A549 (cell line): ENCODE measurements around the gene CDC42BPB. TPM values are rescaled to one million over a fixed set of nuclear protein-coding genes. Genes with fewer than 3 reads are reported as not detected.
A peak's percentile ranks its signal among the peaks of the same experiment; 100 is the strongest.

Experiments used
- ATAC-seq, 2 experiments: fragments of 200-7000 bp in 1 of 2; fragments of >200 bp in 1 of 2; cut with Nextera tagmentation in 1 of 2; cut with Tn5 transposase in 1 of 2; 3 replicates each; pipeline versions ENCODE4 v1.8.0 to v1.9.1; 2018 to 2020; ENCODE audit warnings: mild to moderate bottlenecking in 1 of 2, moderate library complexity in 1 of 2
- CTCF ChIA-PET: fragments of 300-600 bp; sonication (Branson Sonifier 250); formaldehyde crosslinking; extraction: SDS; loops from one replicate; lab custom pipeline; 2021; ENCODE audit warnings: antibody characterized with exemption, inconsistent platforms; lab: Yijun Ruan, JAX
- POLR2A ChIA-PET: fragments of 350-600 bp; formaldehyde crosslinking; extraction: SDS; loops from one replicate; lab custom pipeline; 2021; ENCODE audit warnings: antibody characterized with exemption, inconsistent platforms; lab: Yijun Ruan, JAX
- DNase-seq, 2 experiments: peaks; one replicate each; pipeline versions ENCODE4 v3.0.0 to v3.0.0-alpha.2; 2011 to 2016; ENCODE audit warnings: low read depth in 1 of 2, low spot score in 1 of 2
- FAIRE-seq: peaks from 2 replicates; lab custom pipeline; 2011; peaks lifted over from hg19 to GRCh38; lab: Jason Lieb, UNC
- H3K27ac ChIP-seq, 2 experiments: fragments of >200 bp; sonication (Bioruptor Twin); formaldehyde crosslinking; 3 replicates each; pipeline ENCODE4 v1.5.1; 2016 to 2017
- H3K4me1 ChIP-seq: fragments of >200 bp; sonication (Bioruptor Twin); formaldehyde crosslinking; 3 replicates; pipeline ENCODE4 v1.6.1; 2016
- H3K4me2 ChIP-seq: fragments of >200 bp; sonication (Bioruptor Twin); formaldehyde crosslinking; 3 replicates; pipeline ENCODE4 v1.6.1; 2016
- H3K4me3 ChIP-seq: fragments of >200 bp; sonication (Bioruptor Twin); formaldehyde crosslinking; 3 replicates; pipeline ENCODE4 v1.5.1; 2016
- H3K9me3 ChIP-seq: fragments of >200 bp; sonication (Bioruptor Twin); formaldehyde crosslinking; 3 replicates; pipeline ENCODE4 v1.6.1; 2016
- CBX2 ChIP-seq: fragments of 200-600 bp; sonication (generic); IDR thresholded peaks from 2 replicates; pipeline ENCODE4 v1.6.1; 2016; ENCODE audit warnings: low read depth, mild to moderate bottlenecking, borderline replicate concordance
- CEBPB ChIP-seq, 2 experiments: fragments of >200 bp in 1 of 2; sonication (Bioruptor Twin) in 1 of 2; formaldehyde crosslinking in 1 of 2; IDR thresholded peaks; 2 replicates each; pipeline ENCODE4 v1.6.1; 2012 to 2016
- E2F6 ChIP-seq: IDR thresholded peaks from 2 replicates; pipeline ENCODE4 v1.6.1; 2012; ENCODE audit warnings: low read depth, borderline replicate concordance
- EHF ChIP-seq: fragments of 250-450 bp; sonication (Bioruptor Pico); IDR thresholded peaks from 2 replicates; pipeline ENCODE4 v1.5.0; 2020; ENCODE audit warnings: mild to moderate bottlenecking
- FOSB ChIP-seq: fragments of 250-450 bp; sonication (Bioruptor Pico); IDR thresholded peaks from 2 replicates; pipeline ENCODE4 v1.5.0; 2020; ENCODE audit warnings: mild to moderate bottlenecking, moderate library complexity
- GATA3 ChIP-seq: IDR thresholded peaks from 2 replicates; pipeline ENCODE4 v1.6.1; 2012; ENCODE audit warnings: borderline replicate concordance
- HDAC2 ChIP-seq: fragments of 200-600 bp; sonication (generic); IDR thresholded peaks from 2 replicates; pipeline ENCODE4 v1.6.1; 2016
- HMGXB4 ChIP-seq: fragments of 250-450 bp; sonication (Bioruptor Pico); IDR thresholded peaks from 2 replicates; pipeline ENCODE4 v1.5.0; 2021; ENCODE audit warnings: mild to moderate bottlenecking, moderate library complexity, borderline replicate concordance
- HOXA7 ChIP-seq: fragments of 250-450 bp; sonication (Bioruptor Pico); IDR thresholded peaks from 2 replicates; pipeline ENCODE4 v1.5.0; 2020; ENCODE audit warnings: mild to moderate bottlenecking, moderate library complexity
- HOXB13 ChIP-seq: fragments of 250-450 bp; sonication (Bioruptor Pico); IDR thresholded peaks from 2 replicates; pipeline ENCODE4 v1.5.0; 2020; ENCODE audit warnings: low read depth, mild to moderate bottlenecking, moderate library complexity
- KDM1A ChIP-seq: fragments of 200-600 bp; sonication (generic); IDR thresholded peaks from 2 replicates; pipeline ENCODE4 v1.6.1; 2016; ENCODE audit warnings: low read depth, mild to moderate bottlenecking
- MAX ChIP-seq: IDR thresholded peaks from 2 replicates; pipeline ENCODE4 v1.6.1; 2012
- MAZ ChIP-seq: fragments of 150-350 bp; IDR thresholded peaks from 2 replicates; pipeline ENCODE4 v1.6.1; 2014; ENCODE audit warnings: antibody characterized with exemption, low read depth, low read length, borderline replicate concordance
- MYC ChIP-seq: IDR thresholded peaks from 2 replicates; pipeline ENCODE4 v1.6.1; 2012; ENCODE audit warnings: mild to moderate bottlenecking, inconsistent platforms, low read length, improper control_type of control experiment, borderline replicate concordance
- NFE2L2 ChIP-seq: fragments of 150-350 bp; conservative IDR thresholded peaks from 2 replicates; pipeline ENCODE4 v1.6.1; 2014; ENCODE audit warnings: low read length
- NPAS2 ChIP-seq: fragments of 250-450 bp; sonication (Bioruptor Pico); IDR thresholded peaks from 2 replicates; pipeline ENCODE4 v1.8.0; 2022; ENCODE audit warnings: mild to moderate bottlenecking, moderate library complexity, borderline replicate concordance
- PHF8 ChIP-seq: fragments of 200-600 bp; sonication (generic); IDR thresholded peaks from 2 replicates; pipeline ENCODE4 v1.6.1; 2016; ENCODE audit warnings: low read depth, mild to moderate bottlenecking, antibody characterized with exemption, moderate library complexity, borderline replicate concordance
- POLR2A ChIP-seq: IDR thresholded peaks from 2 replicates; pipeline ENCODE4 v1.6.1; 2012; ENCODE audit warnings: mild to moderate bottlenecking, low read length
- POLR2AphosphoS2 ChIP-seq: conservative IDR thresholded peaks from 2 replicates; pipeline ENCODE4 v1.6.1; 2012; ENCODE audit warnings: low read length, improper control_type of control experiment, inconsistent platforms
- RARB ChIP-seq: fragments of 250-450 bp; sonication (Bioruptor Pico); IDR thresholded peaks from 2 replicates; pipeline ENCODE4 v1.8.0; 2021; ENCODE audit warnings: mild to moderate bottlenecking, moderate library complexity
- REST ChIP-seq: fragments of 200-600 bp; sonication (generic); IDR thresholded peaks from 2 replicates; pipeline ENCODE4 v1.6.1; 2016; ENCODE audit warnings: antibody characterized with exemption, mild to moderate bottlenecking, moderate library complexity
- RNF2 ChIP-seq: fragments of 200-600 bp; sonication (generic); IDR thresholded peaks from 2 replicates; pipeline ENCODE4 v1.6.1; 2016; ENCODE audit warnings: low read depth, mild to moderate bottlenecking, antibody characterized with exemption, moderate library complexity, borderline replicate concordance
- SMC3 ChIP-seq: fragments of >200 bp; sonication (Bioruptor Twin); formaldehyde crosslinking; IDR thresholded peaks from 3 replicates; pipeline ENCODE4 v1.6.1; 2018; ENCODE audit warnings: inconsistent platforms
- TP53 ChIP-seq: fragments of 250-450 bp; sonication (Bioruptor Pico); IDR thresholded peaks from 2 replicates; pipeline ENCODE4 v1.5.0; 2021; ENCODE audit warnings: mild to moderate bottlenecking, moderate library complexity
- WGBS: methylation state at CpG from one replicate; pipeline ENCODE4 v1.1.6; 2017; ENCODE audit errors: missing lambda C conversion rate; 5-methylcytosine and 5-hydroxymethylcytosine counted together
- polyA plus RNA-seq, 4 experiments: library from polyadenylated mRNA; depleted of rRNA in 3 of 4; stranded (reverse); fragments of >200 nt; fragmentation: RNase III in 1 of 4; extraction: RNeasy Plus Mini Kit Qiagen cat#74134 plus additional on column Dnase treatment in 1 of 4; gene quantifications; 2 replicates in 3 of 4; 3 replicates in 1 of 4; pipeline ENCODE4 v1.2.3, GENCODE V29; 2011 to 2017

Gene CDC42BPB
- polyA plus RNA-seq, 2 of the 4 experiments (the other 2 are of a cell fraction): 56.4 to 57.1 TPM

GRCh38 chr14:103084021-103084919 is 26.9 kb upstream of the CDC42BPB start, which contains the start of gene LBHD2:
LBHD2 (plus strand) TSS chr14:103084210; CDS start chr14:103086013, 1,803 bp downstream.
- ATAC-seq: peak in 1 of 2 experiments; percentile 17; a peak in 3 of 6 replicates
- Histone ChIP-seq H3K4me1 (no peaks in the 10 kb centered on the region), H3K9me3 (no peaks in the 10 kb centered on the region), H3K4me2 (no peak within 1 kb of the TSS), H3K27ac (peak within 1 kb of the TSS in 1 of 2 experiments; percentile 21; a peak in 2 of 6 replicates), H3K4me3 (no peak within 1 kb of the TSS)
- ChIA-PET CTCF (interaction anchor here (0.7 to 3.7 kb wide), 8 partner anchors 8 to 389 kb away, joined by 3 to 22 read pairs (median 3); no protein-coding TSS in a partner anchor), POLR2A (no interaction called here)
- TF ChIP-seq MAX: no peak
- no peak for TF ChIP-seq MAZ
- no peak for TF ChIP-seq EHF
- no peak for TF ChIP-seq E2F6
- no peak for DNase-seq
- no peak for FAIRE-seq
- WGBS: 82% methylated on average over 57 of the region's 61 CpGs

- no peak for ATAC-seq
- ChIA-PET POLR2A (no interaction called here), CTCF (interaction anchor here (11.1 kb wide), 1 partner anchor 19 kb away, joined by 259 read pairs; the partner anchor contains the start of gene EXOC3L4)
- Histone ChIP-seq H3K9me3 (no peaks in the 10 kb centered on the region), H3K4me2 (no peak overlapping the region), H3K27ac (no peak overlapping the region), H3K4me1 (no peaks in the 10 kb centered on the region), H3K4me3 (no peak overlapping the region)
- DNase-seq: no peak
- WGBS: 87% methylated on average over 2 of the region's 2 CpGs
- FAIRE-seq: no peak
- TF ChIP-seq PHF8 (no peak), POLR2AphosphoS2 (no peak), FOSB (CRISPR knock-in tag) (no peak), CBX2 (no peak), HMGXB4 (CRISPR knock-in tag) (no peak), SMC3 (no peak), HOXB13 (CRISPR knock-in tag) (no peak), RNF2 (no peak), REST (no peak), NPAS2 (no peak), HOXA7 (CRISPR knock-in tag) (no peak), CEBPB (IDR thresholded peaks at IDR 0.05) (no peak), KDM1A (no peak), GATA3 (no peak), RARB (CRISPR knock-in tag) (no peak), HDAC2 (no peak), MYC (no peak), NFE2L2 (no peak), TP53 (CRISPR knock-in tag) (no peak), POLR2A (no peak)
Measured at GRCh38 chr14:103081951-103082350, 24.6 kb upstream of the CDC42BPB start.
